Left colon (tissue), 2 donors: ENCODE measurements around the gene NCAPG2. TPM values are rescaled to one million over a fixed set of nuclear protein-coding genes. Genes with fewer than 3 reads are reported as not detected.
"Not testable (repeated sequence)": the region's sequence is repeated elsewhere in the genome, so short reads cannot be mapped to it uniquely, and the experiment has no call there.

ENCODE experiments used
- ATAC-seq: fragments of 200-7000 bp; cut with Tn5 transposase; one replicate; pipeline ENCODE4 v1.9.1; 2020; ENCODE audit warnings: mild to moderate bottlenecking, moderate library complexity
- DNase-seq, 2 donors: peaks; one replicate each; pipeline ENCODE4 v3.0.0-alpha.2; 2020
- intact Hi-C, 2 donors: fragments of 100-400 bp; cut with DNase I in 1 of 2; cut with micrococcal nuclease in 1 of 2; formaldehyde crosslinking; loops; one replicate each; pipeline versions ENCODE4 v1.11.2 to v1.14.0; 2022; cut with DNase I, micrococcal nuclease
- total RNA-seq, 2 donors: library from RNA; stranded (reverse); fragmentation: NEBNext Ultra II Directional; extraction: Animal tissue kit (Norgen Biotek cat#: 25700); gene quantifications; one replicate each; pipeline ENCODE4 v1.2.1, GENCODE V29; 2021
- donor health status: DM: no; HTN: no; CAD: no.
- donor health status: DM: yes; HTN: yes; CAD: no.

The NCAPG2 gene
- total RNA-seq, 2 donors from 2014 or later: 6.6 to 12.2 TPM

- DNase-seq (no peak), ATAC-seq (no peak)
- intact Hi-C loops: no loop called here
Observed at GRCh38 chr7:158687406-158687805, 17.2 kb downstream of the NCAPG2 start.

GRCh38 chr7:158685693-158686092 lies 18.9 kb downstream of the NCAPG2 start:
- ATAC-seq (no peak), DNase-seq (no peak)
- intact Hi-C loops: no loop called here

GRCh38 chr7:158684329-158684728 lies 20.3 kb downstream of the NCAPG2 start:
- intact Hi-C loops: no loop called here
- no peak for DNase-seq
- no peak for ATAC-seq

DNA sequence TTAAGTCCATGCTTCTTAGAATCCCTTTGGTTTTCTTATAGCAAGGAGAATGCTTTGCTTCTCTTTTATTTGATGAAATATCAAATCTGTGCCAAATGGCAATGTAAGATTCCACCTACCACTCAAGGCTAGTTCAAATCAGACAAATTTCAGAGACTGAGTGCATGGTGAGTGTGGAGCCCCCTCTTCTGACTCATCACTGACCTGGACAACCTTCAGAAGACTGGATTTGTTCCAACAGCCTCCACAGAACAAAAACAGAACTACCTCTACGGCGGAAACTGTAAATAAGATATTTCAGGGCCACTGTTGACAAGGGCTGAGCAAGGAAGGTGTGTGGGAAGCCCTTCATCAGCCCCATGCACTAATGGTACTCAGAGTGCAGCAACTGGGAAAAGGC lies 21.1 kb downstream of the NCAPG2 start:
- intact Hi-C loops: no loop called here
- DNase-seq: no peak
- no peak for ATAC-seq

- DNase-seq: no peak
- no peak for ATAC-seq
- intact Hi-C loops: no loop called here
Observed at GRCh38 chr7:158682456-158682855, 22.1 kb downstream of the NCAPG2 start.

DNA sequence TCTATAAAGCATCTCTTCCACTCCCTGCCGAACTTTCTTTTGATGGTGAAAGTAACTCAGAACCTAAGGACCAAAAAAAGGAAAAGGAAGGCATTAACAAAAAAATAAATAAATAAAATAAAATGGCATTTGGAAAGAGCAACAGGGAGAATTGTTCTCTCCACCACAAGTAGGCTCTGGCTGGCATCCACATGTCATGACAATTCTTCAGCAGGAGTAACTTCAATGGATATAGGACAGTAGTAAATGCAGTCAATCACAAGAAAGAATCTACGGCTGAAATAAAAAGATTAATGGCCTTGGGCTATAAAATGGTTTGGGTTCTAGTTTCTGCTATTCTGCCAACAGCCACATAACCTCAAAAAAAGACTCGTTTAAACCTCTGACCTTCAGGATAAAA lies 23.9 kb downstream of the NCAPG2 start:
- DNase-seq: no peak
- intact Hi-C loops: no loop called here
- no peak for ATAC-seq

DNA sequence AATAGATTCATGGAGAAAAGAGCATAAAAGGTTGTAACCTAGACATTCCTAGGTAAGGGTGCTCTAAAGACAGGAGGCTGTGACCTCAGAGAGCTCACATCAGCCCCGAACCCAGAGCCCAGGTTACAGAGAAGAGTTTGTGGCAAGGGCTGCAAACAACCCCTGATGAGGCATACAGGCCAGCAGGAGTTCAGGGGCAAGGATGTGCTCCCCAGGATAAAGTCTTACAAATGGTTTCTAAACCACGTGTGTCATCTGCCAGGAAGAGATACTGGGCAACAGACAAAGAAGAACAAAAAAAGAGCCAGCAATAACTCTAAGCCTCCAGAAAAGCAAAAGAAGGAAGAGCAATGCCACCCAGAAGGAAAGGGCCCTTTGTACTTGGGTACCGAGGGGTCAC lies 27.7 kb downstream of the NCAPG2 start:
- DNase-seq: no peak
- intact Hi-C loops: no loop called here
- ATAC-seq: no peak

DNA sequence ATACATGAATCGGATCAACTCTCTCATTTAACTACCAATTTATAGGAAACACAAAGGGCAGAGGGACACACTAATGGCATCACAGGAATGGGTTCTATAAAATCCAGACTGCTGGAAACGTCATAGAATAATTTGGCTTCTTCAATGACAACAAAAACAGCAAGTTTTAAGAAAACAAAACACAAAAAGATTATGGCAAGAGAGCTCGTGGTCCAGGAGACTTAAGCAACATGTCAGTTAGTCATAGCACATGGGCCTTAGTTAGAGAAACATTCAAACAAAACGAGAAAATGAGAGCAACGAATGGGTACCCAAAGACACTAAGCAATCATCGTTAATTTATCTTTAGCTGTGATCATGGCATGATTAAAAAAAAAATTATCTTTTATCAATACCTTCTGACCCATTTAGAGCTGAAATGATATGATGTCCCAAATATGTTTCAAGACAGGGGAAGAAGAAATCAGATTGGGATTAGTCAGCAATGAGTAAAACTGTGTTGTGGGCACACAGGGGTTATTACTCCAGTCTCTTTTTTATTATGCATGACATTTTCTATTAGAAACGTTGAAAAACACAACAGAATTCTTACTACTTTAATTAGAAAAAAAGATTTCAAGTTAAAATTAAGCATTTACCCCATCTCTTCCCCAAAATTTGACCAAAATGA lies 28.3 kb downstream of the NCAPG2 start:
- ATAC-seq: no peak
- no peak for DNase-seq
- intact Hi-C loops: no loop called here

DNA sequence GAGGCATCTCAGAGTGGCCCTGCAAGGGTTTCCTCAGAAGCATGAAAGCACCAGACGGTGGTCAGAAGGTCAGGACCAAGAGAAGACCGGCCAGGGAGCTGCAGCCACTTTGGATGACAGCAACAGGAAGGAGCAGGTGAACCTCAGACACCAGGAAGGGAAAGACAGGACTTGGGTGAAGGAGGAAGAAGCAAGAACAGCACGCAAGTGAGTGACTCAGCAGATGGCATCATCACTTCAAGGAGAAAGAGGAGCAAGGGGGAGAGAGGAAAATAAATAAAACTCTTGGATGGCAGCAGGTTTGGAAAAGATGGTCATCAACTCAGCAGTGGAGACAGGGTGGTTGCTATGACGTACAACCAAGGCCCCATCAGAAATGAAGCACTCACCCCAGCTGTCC lies 31.6 kb downstream of the NCAPG2 start:
- no peak for ATAC-seq

DNA sequence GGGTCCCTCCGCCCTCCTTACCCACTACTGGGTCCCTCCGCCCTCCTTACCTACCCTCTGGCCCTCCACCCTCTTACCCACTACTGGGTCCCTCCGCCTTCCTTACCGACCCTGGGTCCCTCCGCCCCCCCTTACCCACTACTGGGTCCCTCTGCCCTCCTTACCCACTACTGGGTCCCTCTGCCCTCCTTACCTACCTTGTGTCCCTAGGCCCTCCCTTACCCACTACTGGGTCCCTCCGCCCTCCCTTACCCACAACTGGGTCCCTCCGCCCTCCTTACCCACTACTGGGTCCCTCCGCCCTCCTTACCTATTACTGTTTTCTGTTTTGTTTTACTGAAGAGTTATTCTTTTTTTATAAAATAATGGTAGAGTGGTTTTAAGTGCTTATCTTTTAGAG lies 36.5 kb downstream of the NCAPG2 start:
- ATAC-seq, intact Hi-C loops, DNase-seq: not testable (repeated sequence)

More for the DNA sequence above, 31.6 kb downstream of the NCAPG2 start:
- no peak for DNase-seq
- intact Hi-C loops: no loop called here

GRCh38 chr7:158666966-158667678 lies 37.5 kb downstream of the NCAPG2 start:
- DNase-seq, ATAC-seq, intact Hi-C loops: not testable (repeated sequence)

DNA sequence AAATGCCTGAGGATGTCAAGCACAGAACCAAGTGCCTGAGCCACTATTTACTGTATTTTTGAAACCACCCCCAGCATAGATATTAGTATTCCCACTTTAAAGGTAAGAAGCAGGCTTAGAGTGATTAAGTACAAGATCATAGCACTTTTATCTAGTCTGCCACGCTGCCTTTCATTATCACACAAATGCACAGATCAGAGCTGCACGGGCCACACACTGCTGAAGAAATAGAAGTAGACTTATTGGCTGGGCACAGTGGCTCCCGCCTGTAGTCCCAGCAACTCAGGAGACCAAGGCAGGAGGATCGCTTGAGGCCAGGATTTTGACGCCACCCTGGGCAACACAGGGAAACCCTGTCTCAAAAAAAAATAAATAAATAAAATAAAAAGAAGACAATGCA lies 38.2 kb downstream of the NCAPG2 start:
- intact Hi-C loops: no loop called here
- no peak for ATAC-seq

DNA sequence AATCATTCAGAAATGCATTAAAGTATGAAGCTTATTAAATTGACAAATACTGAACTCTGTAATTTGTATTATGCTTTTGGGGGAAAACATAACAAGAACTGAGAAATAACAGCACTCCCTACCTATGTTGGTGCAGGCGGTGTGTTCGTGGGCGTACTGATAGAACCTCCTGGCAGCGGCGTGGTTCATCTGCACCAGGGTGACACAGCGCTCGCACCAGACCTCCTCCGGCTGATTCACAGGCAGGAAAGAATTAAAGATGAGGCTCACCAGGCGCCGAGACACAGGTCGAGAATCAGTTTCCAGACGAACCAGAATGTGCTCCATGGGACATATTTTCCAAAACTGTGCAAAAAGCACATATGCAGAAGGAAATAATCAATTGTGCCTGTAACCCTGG lies 40.2 kb downstream of the NCAPG2 start:
- intact Hi-C loops: no loop called here
- ATAC-seq: no peak
- no peak for DNase-seq

More for the DNA sequence above, 38.2 kb downstream of the NCAPG2 start:
- DNase-seq: no peak

- ATAC-seq: no peak
- no peak for DNase-seq
- intact Hi-C loops: no loop called here
Observed at GRCh38 chr7:158663428-158663741, 41.2 kb downstream of the NCAPG2 start.

DNA sequence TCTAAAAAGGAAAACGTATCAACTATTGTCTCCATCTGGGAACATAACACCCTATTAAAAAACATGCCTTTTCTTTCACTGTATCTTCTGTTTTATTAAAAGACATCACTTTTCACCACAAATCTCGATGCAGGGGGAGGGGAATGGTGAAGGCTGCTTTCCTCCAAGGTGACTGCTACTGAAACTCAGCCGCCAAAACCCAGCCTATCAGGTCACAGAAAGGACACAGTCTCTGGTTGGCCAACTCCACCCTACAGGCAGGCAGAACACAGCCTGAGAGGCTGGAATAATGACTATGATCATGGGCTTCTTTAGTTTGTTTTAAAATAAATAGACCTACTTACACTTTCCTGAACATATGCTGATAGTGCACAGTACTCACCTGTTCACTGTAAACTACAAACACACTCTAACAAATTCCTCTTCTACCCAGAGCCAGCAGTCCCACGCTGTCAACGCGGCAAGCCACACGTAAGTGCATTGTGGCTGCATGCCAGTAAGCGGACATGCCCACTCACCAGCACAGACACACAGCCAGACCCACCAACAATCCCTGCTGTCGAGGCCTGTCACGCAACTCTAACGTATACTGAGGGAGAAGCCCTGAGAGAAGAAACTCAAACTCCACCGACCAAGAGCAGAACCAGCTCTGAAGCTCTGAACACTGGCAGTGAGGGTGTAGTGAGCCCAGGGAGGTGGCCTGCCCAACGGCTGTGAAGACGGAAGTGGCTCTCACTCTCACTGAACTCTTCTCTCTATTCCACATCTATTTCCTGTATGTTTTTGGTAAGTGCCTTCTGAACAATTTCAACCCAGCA lies 41.8 kb downstream of the NCAPG2 start:
- DNase-seq: no peak
- no peak for ATAC-seq
- intact Hi-C loops: no loop called here

GRCh38 chr7:158658475-158658874 lies 46.1 kb downstream of the NCAPG2 start:
- no peak for ATAC-seq
- no peak for DNase-seq
- intact Hi-C loops: no loop called here

GRCh38 chr7:158657189-158657746 lies 47.3 kb downstream of the NCAPG2 start:
- DNase-seq (no peak), ATAC-seq (no peak)
- intact Hi-C loops: no loop called here

- no peak for ATAC-seq
- DNase-seq: no peak
- intact Hi-C loops: no loop called here
Observed at GRCh38 chr7:158655931-158656441, 48.6 kb downstream of the NCAPG2 start.

GRCh38 chr7:158655507-158655906 lies 49.1 kb downstream of the NCAPG2 start:
- intact Hi-C loops: no loop called here
- DNase-seq: no peak
- ATAC-seq: no peak
